ENCODE data around the gene EYA2. TPM values are rescaled to one million over a fixed set of nuclear protein-coding genes. Genes with fewer than 3 reads are reported as not detected.

The EYA2 gene, protein sequence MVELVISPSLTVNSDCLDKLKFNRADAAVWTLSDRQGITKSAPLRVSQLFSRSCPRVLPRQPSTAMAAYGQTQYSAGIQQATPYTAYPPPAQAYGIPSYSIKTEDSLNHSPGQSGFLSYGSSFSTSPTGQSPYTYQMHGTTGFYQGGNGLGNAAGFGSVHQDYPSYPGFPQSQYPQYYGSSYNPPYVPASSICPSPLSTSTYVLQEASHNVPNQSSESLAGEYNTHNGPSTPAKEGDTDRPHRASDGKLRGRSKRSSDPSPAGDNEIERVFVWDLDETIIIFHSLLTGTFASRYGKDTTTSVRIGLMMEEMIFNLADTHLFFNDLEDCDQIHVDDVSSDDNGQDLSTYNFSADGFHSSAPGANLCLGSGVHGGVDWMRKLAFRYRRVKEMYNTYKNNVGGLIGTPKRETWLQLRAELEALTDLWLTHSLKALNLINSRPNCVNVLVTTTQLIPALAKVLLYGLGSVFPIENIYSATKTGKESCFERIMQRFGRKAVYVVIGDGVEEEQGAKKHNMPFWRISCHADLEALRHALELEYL
- 1 to 10 TPM in 2 of 4 donors, under 1 TPM in 2; 0.60 to 4.0 (median 0.99) TPM for total RNA-seq

DNA sequence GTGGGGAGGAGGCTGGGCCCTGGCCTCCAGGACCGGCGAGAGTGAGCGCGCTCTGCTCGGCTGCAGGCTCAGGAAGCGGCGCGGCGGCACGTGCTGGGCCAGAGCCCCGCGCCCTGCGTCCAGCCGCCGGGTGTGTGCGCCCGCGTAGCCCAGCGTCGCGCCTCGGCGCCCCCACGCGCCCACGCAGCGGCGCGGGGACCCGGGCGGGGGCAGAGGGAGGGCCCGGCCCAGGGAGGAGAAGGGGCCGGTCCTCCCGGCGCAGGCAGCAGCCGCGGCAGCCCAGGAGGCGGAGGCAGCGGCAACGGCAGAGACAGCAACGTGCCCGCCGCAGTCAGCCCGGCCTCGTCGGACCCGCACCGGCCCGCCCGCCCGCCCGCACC lies at the start of gene EYA2:
TSS of gene EYA2 (plus strand) at position 265 of the 380 bp plus-strand sequence. CDS start 95,168 bp downstream, outside the sequence.
- H3K27ac ChIP-seq: no peak within 1 kb of the TSS
- in situ Hi-C loops (cut with MboI; ENCODE audit: low sequenced_read_pairs in 4 of 4) (no loop called here), intact Hi-C loops (cut with DNase I; ENCODE audit: low total_unique reads) (no loop called here)
- H3K36me3 ChIP-seq: no peaks in the 10 kb centered on the region
- no peaks in the 10 kb centered on the region for H3K9me3 ChIP-seq
- TF ChIP-seq POLR2A (IDR thresholded peaks at IDR 0.05): no peak
- TF ChIP-seq, protein P1, sequence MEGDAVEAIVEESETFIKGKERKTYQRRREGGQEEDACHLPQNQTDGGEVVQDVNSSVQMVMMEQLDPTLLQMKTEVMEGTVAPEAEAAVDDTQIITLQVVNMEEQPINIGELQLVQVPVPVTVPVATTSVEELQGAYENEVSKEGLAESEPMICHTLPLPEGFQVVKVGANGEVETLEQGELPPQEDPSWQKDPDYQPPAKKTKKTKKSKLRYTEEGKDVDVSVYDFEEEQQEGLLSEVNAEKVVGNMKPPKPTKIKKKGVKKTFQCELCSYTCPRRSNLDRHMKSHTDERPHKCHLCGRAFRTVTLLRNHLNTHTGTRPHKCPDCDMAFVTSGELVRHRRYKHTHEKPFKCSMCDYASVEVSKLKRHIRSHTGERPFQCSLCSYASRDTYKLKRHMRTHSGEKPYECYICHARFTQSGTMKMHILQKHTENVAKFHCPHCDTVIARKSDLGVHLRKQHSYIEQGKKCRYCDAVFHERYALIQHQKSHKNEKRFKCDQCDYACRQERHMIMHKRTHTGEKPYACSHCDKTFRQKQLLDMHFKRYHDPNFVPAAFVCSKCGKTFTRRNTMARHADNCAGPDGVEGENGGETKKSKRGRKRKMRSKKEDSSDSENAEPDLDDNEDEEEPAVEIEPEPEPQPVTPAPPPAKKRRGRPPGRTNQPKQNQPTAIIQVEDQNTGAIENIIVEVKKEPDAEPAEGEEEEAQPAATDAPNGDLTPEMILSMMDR (IDR thresholded peaks at IDR 0.05 in 4 of 5, conservative IDR thresholded peaks at IDR 0.05 in 1 of 5): no peak
- no peaks in the 10 kb centered on the region for H3K4me1 ChIP-seq
- H3K27me3 ChIP-seq: peaks cover 6 to 14% (median 10%) of the 10 kb centered on the region in 3 donors
- ATAC-seq (no peak), DNase-seq (no peak)
- peak within 1 kb of the TSS; percentile 44 to 52 (median 50) for H3K4me3 ChIP-seq

DNA sequence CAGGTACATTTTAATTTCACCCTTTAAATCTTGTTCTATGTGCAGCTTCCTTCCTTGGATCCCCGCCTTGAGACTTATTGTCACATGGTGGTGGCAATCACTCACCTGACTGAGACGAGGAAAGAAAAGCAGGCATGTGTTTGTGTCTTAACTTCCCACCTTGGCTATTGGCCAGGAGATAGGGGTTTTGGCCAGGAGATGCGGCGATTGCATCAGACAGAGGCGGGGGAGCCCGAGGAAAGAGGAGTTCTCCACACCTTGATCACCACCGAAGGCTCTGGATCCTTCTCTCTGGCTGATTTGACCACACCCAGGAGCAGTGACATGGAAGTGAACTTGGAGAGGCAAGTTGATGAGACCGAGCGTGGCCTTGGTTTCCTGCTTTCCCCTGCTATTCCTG lies 49.7 kb upstream of the EYA2 start:
- Histone ChIP-seq H3K9me3 (no peaks in the 10 kb centered on the region), H3K27me3 (no peaks in the 10 kb centered on the region), H3K4me1 (no peaks in the 10 kb centered on the region), H3K27ac (no peak overlapping the region), H3K4me3 (no peak overlapping the region), H3K36me3 (no peaks in the 10 kb centered on the region)
- in situ Hi-C loops (cut with MboI; ENCODE audit: low sequenced_read_pairs in 4 of 4): no loop called here
- ATAC-seq (no peak), DNase-seq (no peak)
- intact Hi-C loops (cut with DNase I; ENCODE audit: low total_unique reads): no loop called here
- TF ChIP-seq, protein P1 (IDR thresholded peaks at IDR 0.05 in 4 of 5, conservative IDR thresholded peaks at IDR 0.05 in 1 of 5): no peak
- no peak for TF ChIP-seq POLR2A (IDR thresholded peaks at IDR 0.05)

- Histone ChIP-seq H3K27ac (no peak overlapping the region), H3K9me3 (no peaks in the 10 kb centered on the region), H3K4me1 (no peaks in the 10 kb centered on the region), H3K4me3 (no peak overlapping the region), H3K27me3 (peaks cover 0 to 4% (median 0%) of the 10 kb centered on the region in 3 donors), H3K36me3 (no peaks in the 10 kb centered on the region)
- in situ Hi-C loops (cut with MboI; ENCODE audit: low sequenced_read_pairs in 4 of 4): no loop called here
- no peak for DNase-seq
- intact Hi-C loops (cut with DNase I; ENCODE audit: low total_unique reads): no loop called here
- no peak for ATAC-seq
- TF ChIP-seq, protein P1 (IDR thresholded peaks at IDR 0.05 in 4 of 5, conservative IDR thresholded peaks at IDR 0.05 in 1 of 5): no peak
- TF ChIP-seq POLR2A (IDR thresholded peaks at IDR 0.05): no peak
Measured at GRCh38 chr20:46849269-46849668, 45.4 kb upstream of the EYA2 start.

- Histone ChIP-seq H3K27ac (no peak overlapping the region), H3K27me3 (peaks cover 0 to 4% (median 0%) of the 10 kb centered on the region in 3 donors), H3K4me3 (no peak overlapping the region), H3K9me3 (no peaks in the 10 kb centered on the region), H3K36me3 (no peaks in the 10 kb centered on the region), H3K4me1 (no peaks in the 10 kb centered on the region)
- in situ Hi-C loops (cut with MboI; ENCODE audit: low sequenced_read_pairs in 4 of 4) (no loop called here), intact Hi-C loops (cut with DNase I; ENCODE audit: low total_unique reads) (no loop called here)
- TF ChIP-seq, protein P1 (IDR thresholded peaks at IDR 0.05 in 4 of 5, conservative IDR thresholded peaks at IDR 0.05 in 1 of 5): no peak
- TF ChIP-seq POLR2A (IDR thresholded peaks at IDR 0.05): no peak
- ATAC-seq (no peak), DNase-seq (no peak)
Measured at GRCh38 chr20:46849751-46850150, 44.9 kb upstream of the EYA2 start.
